Neural cell (in vitro differentiated cells): Measurements from ENCODE around the gene TXNDC11. TPM values are rescaled to one million over a fixed set of nuclear protein-coding genes. Genes with fewer than 3 reads are reported as not detected.

Experiments
- H2AFZ ChIP-seq: fragments of 200-600, 300-800 bp; sonication (generic), shearing (Covaris generic); 2 replicates; pipeline ENCODE4 v1.6.0; 2014; ENCODE audit warnings: low read depth, mild to moderate bottlenecking, antibody characterized with exemption, low read length, moderate library complexity
- H3F3A ChIP-seq: fragments of 200-600 bp; shearing (Covaris generic); 2 replicates; pipeline ENCODE4 v1.6.1; 2016; ENCODE audit warnings: mild to moderate bottlenecking, moderate library complexity, mixed read lengths, antibody characterized with exemption, low read length; ENCODE audit not compliant: insufficient read depth, poor library complexity, severe bottlenecking
- H3K27ac ChIP-seq: fragments of 200-600, 300-800 bp; sonication (generic), shearing (Covaris generic); 2 replicates; pipeline ENCODE4 v1.5.1; 2014; ENCODE audit warnings: mild to moderate bottlenecking, low read length, moderate library complexity
- H3K27me3 ChIP-seq: fragments of 300-800, 200-600 bp; sonication (generic), shearing (Covaris generic); 2 replicates; pipeline ENCODE4 v1.6.0; 2014; ENCODE audit warnings: mild to moderate bottlenecking, low read depth, low read length, moderate library complexity; ENCODE audit not compliant: insufficient read depth
- H3K36me3 ChIP-seq: fragments of 300-800, 200-600 bp; sonication (generic), shearing (Covaris generic); 2 replicates; pipeline ENCODE4 v1.5.1; 2014; ENCODE audit warnings: mild to moderate bottlenecking, antibody characterized with exemption, low read length, moderate library complexity; ENCODE audit not compliant: insufficient read depth
- H3K4me2 ChIP-seq: fragments of 300-800, 200-600 bp; sonication (generic), shearing (Covaris generic); 2 replicates; pipeline ENCODE4 v1.6.0; 2014; ENCODE audit warnings: mild to moderate bottlenecking, low read length
- H3K4me3 ChIP-seq: fragments of 300-800, 200-600 bp; sonication (generic), shearing (Covaris generic); 2 replicates; pipeline ENCODE4 v1.5.1; 2014; ENCODE audit warnings: mild to moderate bottlenecking, low read length, moderate library complexity
- H3K79me2 ChIP-seq: fragments of 200-600 bp; shearing (Covaris generic); replicated peaks from 2 replicates; pipeline ENCODE4 v1.6.0; 2014; ENCODE audit warnings: mild to moderate bottlenecking, low read length, moderate library complexity; ENCODE audit not compliant: insufficient read depth
- H3K9ac ChIP-seq: fragments of 300-800, 200-600 bp; sonication (generic), shearing (Covaris generic); 2 replicates; pipeline ENCODE4 v1.6.1; 2016; ENCODE audit warnings: mild to moderate bottlenecking, low read length, mixed read lengths
- H3K9me2 ChIP-seq: fragments of 200-600 bp; shearing (Covaris generic); 2 replicates; pipeline ENCODE4 v1.6.1; 2016; ENCODE audit warnings: mild to moderate bottlenecking, low read length, mixed read lengths; ENCODE audit not compliant: insufficient read depth
- H3K9me3 ChIP-seq: fragments of 200-600, 300-800 bp; sonication (generic), shearing (Covaris generic); 2 replicates; pipeline ENCODE4 v1.6.1; 2016; ENCODE audit warnings: mild to moderate bottlenecking, mixed run types, low read length, moderate library complexity, mixed read lengths
- H4K20me1 ChIP-seq: fragments of 200-600 bp; shearing (Covaris generic); 2 replicates; pipeline ENCODE4 v1.6.1; 2016; ENCODE audit warnings: mild to moderate bottlenecking, mixed run types; ENCODE audit not compliant: insufficient read depth
- CTCF ChIP-seq: fragments of 450-650 bp; IDR thresholded peaks from 2 replicates; pipeline ENCODE4 v1.5.1; 2014; ENCODE audit warnings: antibody characterized with exemption, mild to moderate bottlenecking, moderate library complexity; ENCODE audit not compliant: poor library complexity, severe bottlenecking
- EP300 ChIP-seq: fragments of 450-650 bp; conservative IDR thresholded peaks from 2 replicates; pipeline ENCODE4 v1.6.1; 2014; ENCODE audit warnings: antibody characterized with exemption, mild to moderate bottlenecking, moderate library complexity; ENCODE audit not compliant: poor library complexity, severe bottlenecking
- EZH2 ChIP-seq: fragments of 200-600, 300-800 bp; shearing (Covaris generic), sonication (generic); IDR thresholded peaks from 2 replicates; pipeline ENCODE4 v1.6.1; 2014; ENCODE audit warnings: antibody characterized with exemption, low read length, borderline replicate concordance, mild to moderate bottlenecking; ENCODE audit not compliant: insufficient read depth, poor library complexity, severe bottlenecking
- MXI1 ChIP-seq: fragments of 450-650 bp; conservative IDR thresholded peaks from 2 replicates; pipeline ENCODE4 v1.6.1; 2014; ENCODE audit warnings: antibody characterized with exemption, mild to moderate bottlenecking; ENCODE audit not compliant: poor library complexity, severe bottlenecking
- POLR2AphosphoS5 ChIP-seq: IDR thresholded peaks from 2 replicates; pipeline ENCODE4 v1.6.1; 2012
- RAD21 ChIP-seq: fragments of 450-650 bp; conservative IDR thresholded peaks from 2 replicates; pipeline ENCODE4 v1.6.1; 2014; ENCODE audit warnings: antibody characterized with exemption, mild to moderate bottlenecking, moderate library complexity
- REST ChIP-seq: IDR thresholded peaks from 2 replicates; pipeline ENCODE4 v1.6.1; 2012; ENCODE audit warnings: borderline replicate concordance
- SMC3 ChIP-seq: fragments of 450-650 bp; conservative IDR thresholded peaks from 2 replicates; pipeline ENCODE4 v1.6.1; 2014; ENCODE audit warnings: antibody characterized with exemption, mild to moderate bottlenecking, moderate library complexity; ENCODE audit not compliant: poor library complexity
- TAF1 ChIP-seq: IDR thresholded peaks from 2 replicates; pipeline ENCODE4 v1.6.1; 2012; ENCODE audit warnings: low read depth
- polyA plus RNA-seq: library from polyadenylated mRNA; depleted of rRNA; stranded (reverse); fragments of >200 nt; gene quantifications from 2 replicates; pipeline ENCODE4 v1.2.3, GENCODE V29; 2014

The TXNDC11 gene
- polyA plus RNA-seq, 1 donor from 2014 or later = 10.9 TPM

GRCh38 chr16:11759997-11760396 is 17.3 kb upstream of the TXNDC11 start:
- H3F3A ChIP-seq = no peaks in the 10 kb centered on the region
- no peak for TF ChIP-seq EP300
- TF ChIP-seq MXI1 = no peak
- no peak for TF ChIP-seq EZH2
- no peak for TF ChIP-seq CTCF
- no peak for TF ChIP-seq TAF1
- no peak for TF ChIP-seq POLR2AphosphoS5
- no peak for TF ChIP-seq RAD21
- TF ChIP-seq REST = no peak
- no peak for TF ChIP-seq SMC3
- no peaks in the 10 kb centered on the region for H3K36me3 ChIP-seq

GRCh38 chr16:11759163-11759834 is 16.6 kb upstream of the TXNDC11 start:
- Histone ChIP-seq H3K79me2 (no peaks in the 10 kb centered on the region), H3K9me3 (no peaks in the 10 kb centered on the region), H3K36me3 (no peaks in the 10 kb centered on the region), H4K20me1 (no peaks in the 10 kb centered on the region), H3K27ac (no peak overlapping the region), H3F3A (no peaks in the 10 kb centered on the region), H3K9ac (no peak overlapping the region), H3K27me3 (no peaks in the 10 kb centered on the region), H3K4me3 (no peak overlapping the region), H3K9me2 (no peaks in the 10 kb centered on the region), H3K4me2 (no peak overlapping the region), H2AFZ (no peak overlapping the region)
- TF ChIP-seq CTCF (no peak), MXI1 (no peak), REST (no peak), RAD21 (no peak), EZH2 (no peak), POLR2AphosphoS5 (no peak), SMC3 (no peak), EP300 (no peak), TAF1 (no peak)

More at GRCh38 chr16:11759997-11760396, 17.3 kb upstream of the TXNDC11 start:
- H3K27ac ChIP-seq = no peak overlapping the region
- H3K9ac ChIP-seq = no peak overlapping the region
- no peaks in the 10 kb centered on the region for H3K79me2 ChIP-seq
- H3K4me3 ChIP-seq = no peak overlapping the region
- no peak overlapping the region for H2AFZ ChIP-seq
- H3K27me3 ChIP-seq = no peaks in the 10 kb centered on the region
- no peaks in the 10 kb centered on the region for H3K9me3 ChIP-seq
- H4K20me1 ChIP-seq = no peaks in the 10 kb centered on the region
- no peaks in the 10 kb centered on the region for H3K9me2 ChIP-seq
- H3K4me2 ChIP-seq = no peak overlapping the region
